ENCODE measurements around the gene OPRM1. TPM values are rescaled to one million over a fixed set of nuclear protein-coding genes. Genes with fewer than 3 reads are reported as not detected.
"Not testable (repeated sequence)": the region's sequence is repeated elsewhere in the genome, so short reads cannot be mapped to it uniquely, and the experiment has no call there.

OPRM1 gene
- polyA plus RNA-seq, 1 experiment = not detected

- H3K4me3 ChIP-seq (ENCODE audit: low read depth, low read length) = no peak overlapping the region
- no peaks in the 10 kb centered on the region for H3K27me3 ChIP-seq (ENCODE audit: control insufficient read depth, insufficient read depth, low read length)
- ChIA-PET CTCF (no interaction called here), POLR2A (no interaction called here)
- DNase-seq (ENCODE audit: low read depth, low spot score) = no peak
- TF ChIP-seq CTCF (IDR thresholded peaks at IDR 0.05; ENCODE audit: low read depth, low read length) = no peak
- no peaks in the 10 kb centered on the region for H3K9me3 ChIP-seq (ENCODE audit: control insufficient read depth, insufficient read depth, low read length)
- H3K27ac ChIP-seq (ENCODE audit: low read depth, low read length) = no peak overlapping the region
These were observed 148.7 kb downstream of the OPRM1 start for GRCh38 chr6:154187714-154188113.

- no peak overlapping the region for H3K27ac ChIP-seq (ENCODE audit: low read depth, low read length)
- H3K4me3 ChIP-seq (ENCODE audit: low read depth, low read length) = no peak overlapping the region
- ChIA-PET CTCF (interaction anchor here (1.3 kb wide), 1 partner anchor 40 kb away, joined by 4 read pairs; no protein-coding TSS in a partner anchor), POLR2A (no interaction called here)
- no peak for TF ChIP-seq CTCF (IDR thresholded peaks at IDR 0.05; ENCODE audit: low read depth, low read length)
- no peaks in the 10 kb centered on the region for H3K27me3 ChIP-seq (ENCODE audit: control insufficient read depth, insufficient read depth, low read length)
- DNase-seq (ENCODE audit: low read depth, low spot score) = no peak
- H3K9me3 ChIP-seq (ENCODE audit: control insufficient read depth, insufficient read depth, low read length) = no peaks in the 10 kb centered on the region
These were observed 157.4 kb downstream of the OPRM1 start for GRCh38 chr6:154196333-154196885.

GRCh38 chr6:154197196-154197860, 158.3 kb downstream of the OPRM1 start:
- TF ChIP-seq CTCF (IDR thresholded peaks at IDR 0.05; ENCODE audit: low read depth, low read length) = no peak
- H3K9me3 ChIP-seq (ENCODE audit: control insufficient read depth, insufficient read depth, low read length) = no peaks in the 10 kb centered on the region
- CTCF ChIA-PET = interaction anchor here (1.3 kb wide), 1 partner anchor 40 kb away, joined by 4 read pairs; no protein-coding TSS in a partner anchor
- POLR2A ChIA-PET = no interaction called here
- H3K27ac ChIP-seq (ENCODE audit: low read depth, low read length) = no peak overlapping the region
- H3K4me3 ChIP-seq (ENCODE audit: low read depth, low read length) = no peak overlapping the region
- H3K27me3 ChIP-seq (ENCODE audit: control insufficient read depth, insufficient read depth, low read length) = no peaks in the 10 kb centered on the region
- DNase-seq (ENCODE audit: low read depth, low spot score) = peak; percentile 16

- POLR2A ChIA-PET = not testable (repeated sequence)
These were observed 162.6 kb downstream of the OPRM1 start for GRCh38 chr6:154201688-154202087.

GRCh38 chr6:154202339-154202738, 163.3 kb downstream of the OPRM1 start:
- no peak for DNase-seq (ENCODE audit: low read depth, low spot score)
- Histone ChIP-seq H3K27me3 (ENCODE audit: control insufficient read depth, insufficient read depth, low read length) (no peaks in the 10 kb centered on the region), H3K4me3 (ENCODE audit: low read depth, low read length) (no peak overlapping the region), H3K9me3 (ENCODE audit: control insufficient read depth, insufficient read depth, low read length) (no peaks in the 10 kb centered on the region), H3K27ac (ENCODE audit: low read depth, low read length) (no peak overlapping the region)
- TF ChIP-seq CTCF (IDR thresholded peaks at IDR 0.05; ENCODE audit: low read depth, low read length) = no peak
- CTCF ChIA-PET = no interaction called here
- POLR2A ChIA-PET = no interaction called here

More at GRCh38 chr6:154201688-154202087, 162.6 kb downstream of the OPRM1 start:
- H3K27ac ChIP-seq (ENCODE audit: low read depth, low read length); H3K4me3 ChIP-seq (ENCODE audit: low read depth, low read length); H3K9me3 ChIP-seq (ENCODE audit: control insufficient read depth, insufficient read depth, low read length); CTCF ChIA-PET; DNase-seq (ENCODE audit: low read depth, low spot score); H3K27me3 ChIP-seq (ENCODE audit: control insufficient read depth, insufficient read depth, low read length): not testable (repeated sequence)

Data from AG04450 (cell line).